ENCODE data around the gene TTC32.

TTC32 gene

GRCh38 chr2:19848029-19848750, 53.6 kb downstream of the TTC32 start:
- no peak for DNase-seq

GRCh38 chr2:19847486-19847885, 54.3 kb downstream of the TTC32 start:
- no peak for DNase-seq

Measured in hematopoietic multipotent progenitor cell treated with erythropoietin and hydrocortisone succinate and interleukin-3 and kit ligand, for 4 days (in vitro differentiated cells).